RWPE2 (cell line): Measurements from ENCODE around the gene DBNL.

Experiments
- ATAC-seq: fragments of 200-7000 bp; cut with Tn5 transposase; 3 replicates; pipeline ENCODE4 v1.9.1; 2021; ENCODE audit warnings: low read depth
- DNase-seq: peaks from one replicate; pipeline ENCODE4 v3.0.0-alpha.2; 2020; ENCODE audit warnings: low spot score
- H3K27ac ChIP-seq: fragments of 450-650 bp; 2 replicates; pipeline ENCODE4 v1.5.1; 2017; ENCODE audit warnings: mild to moderate bottlenecking; ENCODE audit not compliant: poor library complexity, severe bottlenecking
- H3K27me3 ChIP-seq: fragments of 250-450 bp; sonication (Bioruptor Pico); 2 replicates; pipeline ENCODE4 v1.5.1; 2021; ENCODE audit warnings: mild to moderate bottlenecking, moderate library complexity; ENCODE audit not compliant: insufficient read depth, poor library complexity, severe bottlenecking
- H3K36me3 ChIP-seq: fragments of 250-450 bp; sonication (Bioruptor Pico); 2 replicates; pipeline ENCODE4 v1.5.1; 2020; ENCODE audit warnings: low read depth, mild to moderate bottlenecking, moderate library complexity
- H3K4me1 ChIP-seq: fragments of 250-450 bp; sonication (Bioruptor Pico); 2 replicates; pipeline ENCODE4 v1.5.1; 2021; ENCODE audit warnings: mild to moderate bottlenecking, moderate library complexity; ENCODE audit not compliant: insufficient read depth, poor library complexity, severe bottlenecking
- H3K4me3 ChIP-seq: fragments of 250-450 bp; sonication (Bioruptor Pico); 2 replicates; pipeline ENCODE4 v1.5.1; 2021; ENCODE audit warnings: mild to moderate bottlenecking, moderate library complexity; ENCODE audit not compliant: severe bottlenecking
- H3K9me3 ChIP-seq: fragments of 250-450 bp; sonication (Bioruptor Pico); 2 replicates; pipeline ENCODE4 v1.5.1; 2021; ENCODE audit warnings: mild to moderate bottlenecking, moderate library complexity; ENCODE audit not compliant: severe bottlenecking
- TF ChIP-seq, protein P1 (sequence below): fragments of 450-650 bp; IDR thresholded peaks from one replicate; pipeline ENCODE4 v1.5.1; 2017; ENCODE audit warnings: mild to moderate bottlenecking, moderate library complexity; ENCODE audit not compliant: poor library complexity, severe bottlenecking

DBNL gene

DNA sequence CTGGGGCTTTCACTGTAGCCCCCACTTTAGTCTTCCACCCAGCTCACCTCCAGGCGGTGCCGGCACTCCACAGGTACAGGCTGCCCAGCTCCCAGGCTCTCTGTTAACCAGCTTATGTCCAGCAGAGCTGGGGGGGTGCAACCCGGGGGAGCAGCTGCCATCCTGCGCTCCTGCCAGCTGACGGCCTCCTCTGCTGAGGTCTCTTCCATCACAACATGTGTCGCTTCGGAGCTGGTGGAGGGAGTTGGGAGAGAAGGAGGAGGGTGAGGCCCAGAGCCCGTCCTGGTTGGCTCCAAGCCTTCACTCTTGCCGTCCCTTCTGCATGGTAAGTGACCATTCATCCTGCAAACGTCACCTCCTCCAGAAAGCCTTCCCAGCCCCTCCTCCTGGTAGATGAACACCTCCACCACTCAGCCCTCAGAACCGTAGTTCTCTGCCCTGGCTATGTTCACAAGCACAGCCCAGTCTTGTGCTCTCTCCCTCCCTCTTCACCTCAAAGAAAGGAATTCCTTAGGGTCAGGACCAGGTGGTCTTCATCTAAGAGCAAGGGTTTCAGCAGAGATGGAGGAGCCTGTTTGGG, 36.3 kb downstream of the DBNL start:
- H3K36me3 ChIP-seq = peaks cover 36% of the 10 kb centered on the region

DNA sequence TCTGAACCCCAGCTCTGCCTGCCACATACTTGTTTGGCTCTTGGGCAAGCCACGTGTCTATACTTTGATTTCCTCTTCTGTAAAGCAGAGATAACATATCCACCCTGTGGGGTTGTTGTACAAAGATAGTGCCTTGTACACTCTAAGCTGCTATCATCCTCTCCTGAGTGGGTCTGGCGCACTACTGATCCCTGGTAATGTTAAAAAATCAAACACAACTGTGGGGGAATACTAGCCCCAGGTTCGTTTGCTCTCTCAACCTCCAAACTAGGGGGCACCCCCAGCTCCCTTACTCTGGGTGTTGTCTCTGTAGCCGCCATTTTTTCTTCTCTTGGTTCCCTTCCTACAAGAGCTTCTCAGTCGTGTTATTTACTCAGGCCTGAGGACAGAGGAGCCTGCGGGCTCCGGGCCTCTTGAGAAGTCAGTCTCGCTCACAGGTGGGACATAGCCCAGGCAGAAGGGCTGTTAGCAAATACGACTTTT, 36.8 kb downstream of the DBNL start:
- TF ChIP-seq, protein P1, sequence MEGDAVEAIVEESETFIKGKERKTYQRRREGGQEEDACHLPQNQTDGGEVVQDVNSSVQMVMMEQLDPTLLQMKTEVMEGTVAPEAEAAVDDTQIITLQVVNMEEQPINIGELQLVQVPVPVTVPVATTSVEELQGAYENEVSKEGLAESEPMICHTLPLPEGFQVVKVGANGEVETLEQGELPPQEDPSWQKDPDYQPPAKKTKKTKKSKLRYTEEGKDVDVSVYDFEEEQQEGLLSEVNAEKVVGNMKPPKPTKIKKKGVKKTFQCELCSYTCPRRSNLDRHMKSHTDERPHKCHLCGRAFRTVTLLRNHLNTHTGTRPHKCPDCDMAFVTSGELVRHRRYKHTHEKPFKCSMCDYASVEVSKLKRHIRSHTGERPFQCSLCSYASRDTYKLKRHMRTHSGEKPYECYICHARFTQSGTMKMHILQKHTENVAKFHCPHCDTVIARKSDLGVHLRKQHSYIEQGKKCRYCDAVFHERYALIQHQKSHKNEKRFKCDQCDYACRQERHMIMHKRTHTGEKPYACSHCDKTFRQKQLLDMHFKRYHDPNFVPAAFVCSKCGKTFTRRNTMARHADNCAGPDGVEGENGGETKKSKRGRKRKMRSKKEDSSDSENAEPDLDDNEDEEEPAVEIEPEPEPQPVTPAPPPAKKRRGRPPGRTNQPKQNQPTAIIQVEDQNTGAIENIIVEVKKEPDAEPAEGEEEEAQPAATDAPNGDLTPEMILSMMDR = no peak
- DNase-seq (no peak), ATAC-seq (no peak)
- Histone ChIP-seq H3K36me3 (peaks cover 31% of the 10 kb centered on the region), H3K4me1 (no peaks in the 10 kb centered on the region), H3K9me3 (no peaks in the 10 kb centered on the region), H3K27ac (peak overlapping the region; percentile 60), H3K27me3 (no peaks in the 10 kb centered on the region), H3K4me3 (peak overlapping the region; percentile 71)

More for the DNA sequence above, 36.3 kb downstream of the DBNL start:
- Histone ChIP-seq H3K27ac (peak overlapping the region; percentile 60), H3K9me3 (no peaks in the 10 kb centered on the region), H3K4me1 (no peaks in the 10 kb centered on the region), H3K27me3 (no peaks in the 10 kb centered on the region), H3K4me3 (peak overlapping the region; percentile 71)
- DNase-seq (peak; percentile 42), ATAC-seq (no peak)
- TF ChIP-seq, protein P1 = no peak

DNA sequence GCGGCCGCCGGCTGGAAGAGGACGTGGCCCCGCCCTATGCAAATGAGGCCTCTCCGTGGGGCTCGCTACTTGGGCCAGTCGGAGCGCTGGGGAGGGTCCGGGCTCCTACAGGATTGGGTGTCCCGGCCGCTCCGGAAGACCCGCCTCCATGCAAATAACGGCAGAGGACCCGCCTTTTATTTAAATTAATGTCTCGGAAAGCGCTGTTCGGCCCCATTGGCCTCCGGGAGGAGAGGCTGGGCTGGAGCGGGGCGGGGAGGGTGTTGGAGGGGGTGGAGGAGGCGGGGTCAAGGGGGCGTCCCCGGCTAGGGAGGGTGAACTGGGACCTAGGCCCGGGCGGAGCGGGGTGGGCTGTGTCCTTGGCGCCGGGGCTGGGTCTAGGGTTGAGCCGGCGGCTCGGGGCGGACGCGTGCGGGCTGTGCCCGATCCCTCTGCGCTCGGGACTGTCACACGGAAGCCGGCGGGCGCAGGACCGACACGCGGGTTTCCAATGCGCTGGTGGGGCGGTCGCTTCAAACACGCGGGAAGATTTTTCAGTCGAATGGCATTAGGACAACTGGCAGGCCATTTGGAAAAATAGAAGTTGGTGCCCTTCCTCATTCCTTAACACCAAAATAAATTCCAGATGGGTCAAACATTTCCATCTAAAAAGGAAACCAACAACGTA, 38.2 kb downstream of the DBNL start:
- Histone ChIP-seq H3K9me3 (no peaks in the 10 kb centered on the region), H3K4me3 (peak overlapping the region; percentile 39), H3K27me3 (no peaks in the 10 kb centered on the region), H3K4me1 (peaks cover 4% of the 10 kb centered on the region), H3K36me3 (peaks cover 28% of the 10 kb centered on the region), H3K27ac (peak overlapping the region; percentile 60)
- ATAC-seq (peak; percentile 95), DNase-seq (peak; percentile 99)
- TF ChIP-seq, protein P1 = peak; percentile 17

DNA sequence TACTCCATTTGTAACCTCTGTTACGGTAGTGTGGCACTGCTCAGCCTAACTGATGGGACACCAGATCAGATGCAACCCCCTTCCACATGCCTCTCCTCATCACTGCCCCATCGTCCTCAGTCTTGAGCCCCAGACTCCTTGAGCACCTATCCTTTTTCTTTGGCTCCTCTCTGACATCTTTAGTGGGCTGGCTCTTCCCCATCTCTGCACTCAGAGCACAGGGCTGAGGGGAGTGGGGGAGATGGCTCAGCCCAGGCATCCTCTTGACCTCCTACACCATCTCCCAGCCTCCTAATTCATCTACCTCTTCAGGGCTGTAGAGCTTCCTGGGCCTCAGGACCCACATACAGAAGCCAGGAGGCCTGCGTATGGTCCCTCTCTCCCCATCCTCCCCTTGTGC, 39.3 kb downstream of the DBNL start:
- Histone ChIP-seq H3K9me3 (no peaks in the 10 kb centered on the region), H3K27me3 (no peaks in the 10 kb centered on the region), H3K36me3 (peaks cover 19% of the 10 kb centered on the region), H3K27ac (no peak overlapping the region), H3K4me1 (peaks cover 15% of the 10 kb centered on the region), H3K4me3 (no peak overlapping the region)
- TF ChIP-seq, protein P1 = no peak
- ATAC-seq = no peak
- no peak for DNase-seq

DNA sequence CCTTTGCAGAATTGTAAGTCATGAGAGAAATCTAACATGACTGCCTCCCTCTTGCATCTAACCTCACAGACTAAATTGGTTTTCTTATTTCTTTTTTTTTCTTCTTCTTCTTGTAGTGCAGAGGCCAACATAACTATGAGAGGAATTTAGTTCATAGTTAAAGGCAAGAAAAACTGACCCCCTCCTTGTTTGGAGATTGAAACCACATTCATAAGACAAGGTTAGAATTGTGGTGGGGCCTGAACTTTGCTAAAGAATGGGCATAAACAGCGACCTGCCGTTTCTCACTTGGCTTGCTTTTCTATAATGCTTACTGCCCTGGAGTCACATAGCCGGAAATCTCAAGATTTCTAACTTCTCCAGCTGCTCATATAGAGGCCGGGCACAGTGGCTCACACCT, 40.2 kb downstream of the DBNL start:
- peaks cover 18% of the 10 kb centered on the region for H3K4me1 ChIP-seq
- no peak for ATAC-seq

More for the DNA sequence above, 40.2 kb downstream of the DBNL start:
- H3K36me3 ChIP-seq = peaks cover 12% of the 10 kb centered on the region
- no peak overlapping the region for H3K27ac ChIP-seq
- TF ChIP-seq, protein P1 = no peak
- H3K4me3 ChIP-seq = no peak overlapping the region
- no peak for DNase-seq
- H3K9me3 ChIP-seq = no peaks in the 10 kb centered on the region
- no peaks in the 10 kb centered on the region for H3K27me3 ChIP-seq
